ENCODE measurements around the gene ZBP1.

DNA sequence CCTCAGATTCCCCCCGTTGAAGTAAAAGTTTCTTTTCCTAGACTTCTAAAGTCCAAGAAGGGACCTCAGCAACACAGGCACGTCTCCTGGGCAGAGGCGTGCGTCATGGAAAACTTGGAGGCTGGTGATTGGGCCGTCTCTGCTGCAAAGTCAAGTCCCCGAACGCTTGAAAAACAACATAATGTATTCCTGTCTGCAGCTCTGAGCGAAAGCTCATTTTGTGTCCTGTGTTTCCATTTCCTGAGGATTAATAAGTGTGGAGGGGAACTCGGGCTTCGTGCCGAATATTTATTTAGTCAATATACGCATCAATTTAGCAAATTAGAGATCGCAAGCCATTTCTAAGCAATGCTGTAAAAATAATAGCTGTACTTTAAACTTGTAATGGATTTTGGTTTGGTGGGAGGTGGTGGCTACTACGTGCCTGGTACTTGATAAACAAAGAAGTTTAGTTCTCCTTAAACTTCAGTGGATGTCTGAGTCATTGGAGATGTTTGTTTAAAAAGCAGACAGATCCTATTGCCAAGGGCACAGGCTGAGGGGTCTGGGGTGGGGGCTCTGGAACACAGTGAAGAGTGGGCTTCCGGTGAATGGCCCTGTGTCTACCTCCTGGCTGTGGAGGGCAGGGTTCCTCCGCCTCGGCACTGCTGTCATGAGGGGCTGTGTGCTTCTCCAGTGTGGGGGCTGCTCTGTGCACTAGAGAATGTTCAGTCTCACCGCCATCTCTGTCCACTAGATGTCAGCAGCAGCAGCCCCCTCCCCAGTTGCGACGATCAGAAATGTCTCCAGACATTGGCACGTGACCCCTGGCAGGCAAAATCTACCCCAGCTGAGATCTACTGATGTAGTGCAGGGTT is 37.6 kb downstream of the ZBP1 start:
- TF ChIP-seq, protein P1, sequence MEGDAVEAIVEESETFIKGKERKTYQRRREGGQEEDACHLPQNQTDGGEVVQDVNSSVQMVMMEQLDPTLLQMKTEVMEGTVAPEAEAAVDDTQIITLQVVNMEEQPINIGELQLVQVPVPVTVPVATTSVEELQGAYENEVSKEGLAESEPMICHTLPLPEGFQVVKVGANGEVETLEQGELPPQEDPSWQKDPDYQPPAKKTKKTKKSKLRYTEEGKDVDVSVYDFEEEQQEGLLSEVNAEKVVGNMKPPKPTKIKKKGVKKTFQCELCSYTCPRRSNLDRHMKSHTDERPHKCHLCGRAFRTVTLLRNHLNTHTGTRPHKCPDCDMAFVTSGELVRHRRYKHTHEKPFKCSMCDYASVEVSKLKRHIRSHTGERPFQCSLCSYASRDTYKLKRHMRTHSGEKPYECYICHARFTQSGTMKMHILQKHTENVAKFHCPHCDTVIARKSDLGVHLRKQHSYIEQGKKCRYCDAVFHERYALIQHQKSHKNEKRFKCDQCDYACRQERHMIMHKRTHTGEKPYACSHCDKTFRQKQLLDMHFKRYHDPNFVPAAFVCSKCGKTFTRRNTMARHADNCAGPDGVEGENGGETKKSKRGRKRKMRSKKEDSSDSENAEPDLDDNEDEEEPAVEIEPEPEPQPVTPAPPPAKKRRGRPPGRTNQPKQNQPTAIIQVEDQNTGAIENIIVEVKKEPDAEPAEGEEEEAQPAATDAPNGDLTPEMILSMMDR (IDR thresholded peaks at IDR 0.05): peak in 4 of 6 experiments; percentile 15 to 24 (median 18)
- TF ChIP-seq EP300 (IDR thresholded peaks at IDR 0.05) (no peak), POLR2AphosphoS5 (IDR thresholded peaks at IDR 0.05) (no peak), POLR2A (IDR thresholded peaks at IDR 0.05) (no peak)

Measured in upper lobe of left lung (tissue), 4 donors.